ENCODE measurements around the gene ADNP. TPM values are rescaled to one million over a fixed set of nuclear protein-coding genes. Genes with fewer than 3 reads are reported as not detected.

The ADNP gene
- total and polyA plus RNA-seq, 12 donors: 32.4 to 76.4 (median 54.0) TPM

DNA sequence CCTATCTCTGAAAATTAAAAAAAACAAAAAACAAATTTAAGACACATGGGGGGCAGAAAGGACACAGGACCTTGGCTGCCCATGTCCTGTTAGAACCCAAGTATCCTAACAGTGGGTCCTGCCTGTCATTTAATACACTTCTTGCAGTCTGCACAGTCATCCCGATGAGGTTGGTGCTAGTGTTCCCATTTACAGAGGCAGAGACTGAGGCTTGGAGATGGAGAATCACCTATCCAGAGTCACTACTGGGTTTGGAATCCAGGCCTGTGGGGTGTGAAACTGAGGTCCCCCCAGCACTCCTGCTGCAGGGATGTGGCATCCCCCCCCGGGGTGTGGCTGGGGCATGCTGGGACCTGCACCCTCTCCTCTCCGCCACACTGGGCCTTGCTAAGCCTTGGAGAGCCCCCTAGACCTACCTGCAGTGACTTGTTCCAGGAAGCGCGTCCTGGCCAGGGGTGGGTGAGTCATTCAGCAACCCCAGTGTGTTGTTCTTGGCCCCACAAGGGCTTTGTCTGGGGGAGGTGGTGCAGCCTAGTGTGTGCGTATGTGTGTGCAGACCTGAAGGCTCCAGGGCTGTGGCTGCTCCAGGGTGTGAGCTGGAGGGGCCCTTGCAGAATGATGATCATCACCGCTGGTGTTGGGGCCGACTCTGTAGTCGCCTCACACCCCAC, 86.7 kb downstream of the ADNP start:
- no peak overlapping the region for H3K4me3 ChIP-seq
- intact Hi-C loops (cut with DNase I): no loop called here
- H3K27ac ChIP-seq: no peak overlapping the region
- 76 to 92% (median 88%) methylated on average over 5 to 9 of the region's 9 CpGs for WGBS, 4 donors
- no peaks in the 10 kb centered on the region for H3K36me3 ChIP-seq (replicated peaks in 1 of 2)
- H3K9me3 ChIP-seq (replicated peaks in 1 of 3): no peaks in the 10 kb centered on the region
- DNase-seq: no peak
- TF ChIP-seq CTCF (IDR thresholded peaks at IDR 0.05): no peak
- TF ChIP-seq POLR2A (IDR thresholded peaks at IDR 0.05): no peak
- peaks cover 8 to 14% of the 10 kb centered on the region in 2 donors for H3K4me1 ChIP-seq (replicated peaks in 1 of 2)
- no peaks in the 10 kb centered on the region for H3K27me3 ChIP-seq

GRCh38 chr20:50843331-50844276, 87.6 kb downstream of the ADNP start:
- Histone ChIP-seq H3K36me3 (replicated peaks in 1 of 2) (no peaks in the 10 kb centered on the region), H3K27ac (no peak overlapping the region), H3K27me3 (no peaks in the 10 kb centered on the region), H3K4me1 (replicated peaks in 1 of 2) (peaks cover 5 to 7% of the 10 kb centered on the region in 2 donors), H3K4me3 (no peak overlapping the region), H3K9me3 (replicated peaks in 1 of 3) (no peaks in the 10 kb centered on the region)
- WGBS, 4 donors: 88 to 94% (median 91%) methylated on average over 9 of the region's 9 CpGs
- intact Hi-C loops (cut with DNase I): no loop called here
- DNase-seq: no peak
- TF ChIP-seq CTCF (IDR thresholded peaks at IDR 0.05): no peak
- TF ChIP-seq POLR2A (IDR thresholded peaks at IDR 0.05): no peak

- DNase-seq: no peak
- H3K9me3 ChIP-seq (replicated peaks in 1 of 3): no peaks in the 10 kb centered on the region
- TF ChIP-seq CTCF (IDR thresholded peaks at IDR 0.05) (no peak), POLR2A (IDR thresholded peaks at IDR 0.05) (no peak)
- no peaks in the 10 kb centered on the region for H3K36me3 ChIP-seq (replicated peaks in 1 of 2)
- 90 to 100% (median 97%) methylated on average over 5 of the region's 5 CpGs for WGBS, 4 donors
- H3K4me3 ChIP-seq: no peak overlapping the region
- no peak overlapping the region for H3K27ac ChIP-seq
- no peaks in the 10 kb centered on the region for H3K27me3 ChIP-seq
- intact Hi-C loops (cut with DNase I): no loop called here
- H3K4me1 ChIP-seq (replicated peaks in 1 of 2): no peaks in the 10 kb centered on the region
Observed at GRCh38 chr20:50842821-50843220, 88.4 kb downstream of the ADNP start.

Small RNA genes within 50 kb of the gene (small RNA-seq; reads per million reads assigned to genes)
- gene TMSB4XP6: 0 reads per million in 2 donors

Other genes with a start within 250 kb of the ADNP start
- gene RIPOR3, start 239.9 kb downstream of the ADNP start, total RNA-seq: 10 to 100 TPM in 8 of 9 donors, 1 to 10 TPM in 1; 5.8 to 69.9 (median 23.4) TPM
- 100 to 1,000 TPM in 1 of 3 donors, 10 to 100 TPM in 1, 1 to 10 TPM in 1; 3.4 to 135 (median 37.7) TPM for gene RIPOR3, start 239.9 kb downstream of the ADNP start, polyA plus RNA-seq
- 10 to 100 TPM in 1 of 9 donors, 1 to 10 TPM in 8; 4.6 to 10.8 (median 6.3) TPM for gene PARD6B, start 199.9 kb downstream of the ADNP start, total RNA-seq
- 1 to 10 TPM; 1.1 to 2.4 (median 1.5) TPM for gene PARD6B, start 199.9 kb downstream of the ADNP start, polyA plus RNA-seq
- 1 to 10 TPM in 7 of 9 donors, under 1 TPM in 2; 0.66 to 5.1 (median 2.4) TPM for gene BCAS4, start 136.4 kb downstream of the ADNP start, total RNA-seq
- gene BCAS4, start 136.4 kb downstream of the ADNP start, polyA plus RNA-seq: 1 to 10 TPM; 1.0 to 1.3 (median 1.2) TPM
- gene DPM1, start 27.1 kb upstream of the ADNP start, total RNA-seq: 10 to 100 TPM; 33.2 to 91.1 (median 43.6) TPM
- gene DPM1, start 27.1 kb upstream of the ADNP start, polyA plus RNA-seq: 100 to 1,000 TPM in 1 of 3 donors, 10 to 100 TPM in 2; 21.0 to 145 (median 23.2) TPM
- 1 to 10 TPM; 4.2 to 7.5 (median 6.0) TPM for gene MOCS3, start 27.4 kb upstream of the ADNP start, total RNA-seq
- 1 to 10 TPM; 1.0 to 3.3 (median 1.1) TPM for gene MOCS3, start 27.4 kb upstream of the ADNP start, polyA plus RNA-seq
- gene KCNG1, start 91.7 kb upstream of the ADNP start, total RNA-seq: 1 to 10 TPM in 4 of 9 donors, under 1 TPM in 2, not detected in 3; 0.14 to 4.7 (median 1.5) TPM
- 1 to 10 TPM in 2 of 3 donors, under 1 TPM in 1; 0.95 to 5.3 (median 1.3) TPM for gene KCNG1, start 91.7 kb upstream of the ADNP start, polyA plus RNA-seq